A549 (cell line): ENCODE results near the gene TMEM203. TPM values are rescaled to one million over a fixed set of nuclear protein-coding genes. Genes with fewer than 3 reads are reported as not detected.

Experiments used
- ATAC-seq, 2 experiments: fragments of 200-7000 bp in 1 of 2; fragments of >200 bp in 1 of 2; cut with Nextera tagmentation in 1 of 2; cut with Tn5 transposase in 1 of 2; 3 replicates each; pipeline versions ENCODE4 v1.8.0 to v1.9.1; 2018 to 2020; ENCODE audit warnings: mild to moderate bottlenecking in 1 of 2, moderate library complexity in 1 of 2
- CTCF ChIA-PET: fragments of 300-600 bp; sonication (Branson Sonifier 250); formaldehyde crosslinking; extraction: SDS; loops from one replicate; lab custom pipeline; 2021; ENCODE audit warnings: antibody characterized with exemption, inconsistent platforms; lab: Yijun Ruan, JAX
- POLR2A ChIA-PET: fragments of 350-600 bp; formaldehyde crosslinking; extraction: SDS; loops from one replicate; lab custom pipeline; 2021; ENCODE audit warnings: antibody characterized with exemption, inconsistent platforms; lab: Yijun Ruan, JAX
- DNase-seq, 2 experiments: peaks; one replicate each; pipeline versions ENCODE4 v3.0.0 to v3.0.0-alpha.2; 2011 to 2016; ENCODE audit warnings: low read depth in 1 of 2, low spot score in 1 of 2
- FAIRE-seq: peaks from 2 replicates; lab custom pipeline; 2011; peaks lifted over from hg19 to GRCh38; lab: Jason Lieb, UNC
- H3K27ac ChIP-seq, 2 experiments: fragments of >200 bp; sonication (Bioruptor Twin); formaldehyde crosslinking; 3 replicates each; pipeline ENCODE4 v1.5.1; 2016 to 2017
- H3K4me1 ChIP-seq: fragments of >200 bp; sonication (Bioruptor Twin); formaldehyde crosslinking; 3 replicates; pipeline ENCODE4 v1.6.1; 2016
- H3K4me2 ChIP-seq: fragments of >200 bp; sonication (Bioruptor Twin); formaldehyde crosslinking; 3 replicates; pipeline ENCODE4 v1.6.1; 2016
- H3K4me3 ChIP-seq: fragments of >200 bp; sonication (Bioruptor Twin); formaldehyde crosslinking; 3 replicates; pipeline ENCODE4 v1.5.1; 2016
- H3K9me3 ChIP-seq: fragments of >200 bp; sonication (Bioruptor Twin); formaldehyde crosslinking; 3 replicates; pipeline ENCODE4 v1.6.1; 2016
- BCL3 ChIP-seq: fragments of >200 bp; sonication (Bioruptor Twin); formaldehyde crosslinking; IDR thresholded peaks from 3 replicates; pipeline ENCODE4 v1.6.1; 2016
- E2F6 ChIP-seq: IDR thresholded peaks from 2 replicates; pipeline ENCODE4 v1.6.1; 2012; ENCODE audit warnings: low read depth, borderline replicate concordance
- EHMT2 ChIP-seq: fragments of 200-600 bp; sonication (generic); IDR thresholded peaks from 2 replicates; pipeline ENCODE4 v1.6.1; 2016; ENCODE audit warnings: antibody characterized with exemption, low read depth, mild to moderate bottlenecking, moderate library complexity
- GATA3 ChIP-seq: IDR thresholded peaks from 2 replicates; pipeline ENCODE4 v1.6.1; 2012; ENCODE audit warnings: borderline replicate concordance
- HES2 ChIP-seq: fragments of >200 bp; sonication (Bioruptor Twin); formaldehyde crosslinking; IDR thresholded peaks from 2 replicates; pipeline ENCODE4 v1.6.1; 2016
- MAZ ChIP-seq: fragments of 150-350 bp; IDR thresholded peaks from 2 replicates; pipeline ENCODE4 v1.6.1; 2014; ENCODE audit warnings: antibody characterized with exemption, low read depth, low read length, borderline replicate concordance
- POLR2AphosphoS2 ChIP-seq: conservative IDR thresholded peaks from 2 replicates; pipeline ENCODE4 v1.6.1; 2012; ENCODE audit warnings: low read length, improper control_type of control experiment, inconsistent platforms
- REST ChIP-seq: fragments of 200-600 bp; sonication (generic); IDR thresholded peaks from 2 replicates; pipeline ENCODE4 v1.6.1; 2016; ENCODE audit warnings: antibody characterized with exemption, mild to moderate bottlenecking, moderate library complexity
- TP53 ChIP-seq: fragments of 250-450 bp; sonication (Bioruptor Pico); IDR thresholded peaks from 2 replicates; pipeline ENCODE4 v1.5.0; 2021; ENCODE audit warnings: mild to moderate bottlenecking, moderate library complexity
- WGBS: methylation state at CpG from one replicate; pipeline ENCODE4 v1.1.6; 2017; ENCODE audit errors: missing lambda C conversion rate; 5-methylcytosine and 5-hydroxymethylcytosine counted together
- polyA plus RNA-seq, 4 experiments: library from polyadenylated mRNA; depleted of rRNA in 3 of 4; stranded (reverse); fragments of >200 nt; fragmentation: RNase III in 1 of 4; extraction: RNeasy Plus Mini Kit Qiagen cat#74134 plus additional on column Dnase treatment in 1 of 4; gene quantifications; 2 replicates in 3 of 4; 3 replicates in 1 of 4; pipeline ENCODE4 v1.2.3, GENCODE V29; 2011 to 2017

TMEM203 gene
- polyA plus RNA-seq, 2 of the 4 experiments (the other 2 are of a cell fraction) = 31.0 to 47.3 TPM

GRCh38 chr9:137217276-137218211, 12.1 kb upstream of the TMEM203 start (continued):
- TF ChIP-seq E2F6 = no peak
- no peak for TF ChIP-seq EHMT2

- no peak overlapping the region for H3K4me2 ChIP-seq
- WGBS = 95% methylated on average over 25 of the region's 30 CpGs
Observed at GRCh38 chr9:137216188-137216965, 10.9 kb upstream of the TMEM203 start.

More at GRCh38 chr9:137216188-137216965, 10.9 kb upstream of the TMEM203 start:
- FAIRE-seq (no peak), DNase-seq (no peak), ATAC-seq (no peak)
- POLR2A ChIA-PET = interaction anchor here (1.1 kb wide), 1 partner anchor 16 kb away, joined by 3 read pairs; the partner anchor contains the start of gene TPRN
- Histone ChIP-seq H3K9me3 (no peaks in the 10 kb centered on the region), H3K4me1 (peaks cover 27% of the 10 kb centered on the region), H3K27ac (no peak overlapping the region), H3K4me3 (no peak overlapping the region)
- CTCF ChIA-PET = interaction anchor here (0.8 to 9.9 kb wide), 12 partner anchors 8 to 187 kb away, joined by 3 to 71 read pairs (median 4); partner anchors contain the start of genes RNF224, SSNA1 and TUBB4B
- TF ChIP-seq GATA3 (no peak), TP53 (CRISPR knock-in tag) (no peak), BCL3 (no peak), MAZ (no peak), HES2 (no peak), POLR2AphosphoS2 (no peak), REST (no peak)
